Chondrocyte (in vitro differentiated cells): ENCODE measurements around the gene WIPF2. TPM values are rescaled to one million over a fixed set of nuclear protein-coding genes. Genes with fewer than 3 reads are reported as not detected.
"Not testable (repeated sequence)": the region's sequence is repeated elsewhere in the genome, so short reads cannot be mapped to it uniquely, and the experiment has no call there.

Experiments
- DNase-seq: peaks from one replicate; pipeline ENCODE4 v3.0.0; 2021; ENCODE audit warnings: mixed read lengths, low spot score
- H3K27ac Mint-ChIP-seq: one replicate; pipeline ENCODE4 v1.8.0; 2021; ENCODE audit warnings: mild to moderate bottlenecking, moderate library complexity, mixed read lengths; ENCODE audit not compliant: unreplicated experiment
- H3K27me3 Mint-ChIP-seq: 2 replicates; pipeline ENCODE4 v1.8.0; 2021; ENCODE audit warnings: low read depth, mixed read lengths
- H3K36me3 Mint-ChIP-seq: 2 replicates; pipeline ENCODE4 v1.8.0; 2021; ENCODE audit warnings: low read depth, mixed read lengths
- H3K4me1 Mint-ChIP-seq: 2 replicates; pipeline ENCODE4 v1.8.0; 2021; ENCODE audit warnings: low read depth, mild to moderate bottlenecking, mixed read lengths
- H3K4me3 Mint-ChIP-seq: one replicate; pipeline ENCODE4 v1.8.0; 2021; ENCODE audit warnings: mild to moderate bottlenecking, moderate library complexity, mixed read lengths; ENCODE audit not compliant: unreplicated experiment
- H3K9me3 Mint-ChIP-seq: 2 replicates; pipeline ENCODE4 v1.8.0; 2021; ENCODE audit warnings: low read depth, mixed read lengths
- CTCF ChIP-seq: fragments of 200-600 bp; sonication (generic); IDR thresholded peaks from 2 replicates; pipeline ENCODE4 v1.5.0; 2021; ENCODE audit warnings: antibody characterized with exemption, mild to moderate bottlenecking, moderate library complexity
- total RNA-seq: library from RNA; stranded (reverse); gene quantifications from 3 replicates; pipeline ENCODE4 v1.2.1, GENCODE V29; 2021

Gene WIPF2
- total RNA-seq, 1 donor from 2014 or later = 28.3 TPM

GRCh38 chr17:40198576-40198975 is 20.5 kb upstream of the WIPF2 start:
- H3K9me3 Mint-ChIP-seq = no peaks in the 10 kb centered on the region
- DNase-seq = no peak
- peaks cover 2% of the 10 kb centered on the region for H3K36me3 Mint-ChIP-seq
- H3K27ac Mint-ChIP-seq = no peak overlapping the region
- TF ChIP-seq CTCF = no peak
- peaks cover 4% of the 10 kb centered on the region for H3K4me1 Mint-ChIP-seq
- no peaks in the 10 kb centered on the region for H3K27me3 Mint-ChIP-seq
- no peak overlapping the region for H3K4me3 Mint-ChIP-seq

GRCh38 chr17:40203131-40203530 is 16.0 kb upstream of the WIPF2 start:
- Mint-ChIP-seq H3K9me3 (no peaks in the 10 kb centered on the region), H3K4me3 (no peak overlapping the region), H3K4me1 (peaks cover 4% of the 10 kb centered on the region), H3K36me3 (no peaks in the 10 kb centered on the region), H3K27ac (no peak overlapping the region), H3K27me3 (no peaks in the 10 kb centered on the region)
- no peak for TF ChIP-seq CTCF
- no peak for DNase-seq

DNA sequence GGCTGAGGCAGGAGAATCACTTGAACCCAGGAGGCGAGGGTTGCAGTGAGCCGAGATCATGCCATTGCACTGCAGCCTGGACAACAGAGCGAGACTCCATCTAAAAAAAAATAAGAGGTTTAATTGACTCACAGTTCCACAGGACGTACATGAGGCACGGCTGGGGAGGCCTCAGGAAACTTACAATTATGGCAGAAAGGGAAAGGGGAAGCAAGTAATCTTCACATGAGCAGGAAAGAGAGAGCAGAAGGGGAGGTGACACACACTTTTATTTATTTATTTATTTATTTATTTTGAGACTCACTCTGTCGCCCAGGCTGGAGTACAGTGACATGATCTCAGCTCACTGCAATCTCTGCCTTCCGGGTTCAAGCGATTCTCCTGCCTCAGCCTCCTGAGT is 12.9 kb upstream of the WIPF2 start:
- peaks cover 11% of the 10 kb centered on the region for H3K4me1 Mint-ChIP-seq
- not testable (repeated sequence) for H3K4me3 Mint-ChIP-seq, DNase-seq, H3K27ac Mint-ChIP-seq, H3K27me3 Mint-ChIP-seq, H3K9me3 Mint-ChIP-seq, H3K36me3 Mint-ChIP-seq

GRCh38 chr17:40209404-40210093 is 9.6 kb upstream of the WIPF2 start:
- peaks cover 7% of the 10 kb centered on the region for H3K4me1 Mint-ChIP-seq
- no peaks in the 10 kb centered on the region for H3K36me3 Mint-ChIP-seq
- H3K9me3 Mint-ChIP-seq = no peaks in the 10 kb centered on the region
- DNase-seq = no peak
- H3K27ac Mint-ChIP-seq = peak overlapping the region; percentile 39
- no peak for TF ChIP-seq CTCF
- no peak overlapping the region for H3K4me3 Mint-ChIP-seq
- H3K27me3 Mint-ChIP-seq = no peaks in the 10 kb centered on the region

- DNase-seq, H3K4me3 Mint-ChIP-seq, H3K9me3 Mint-ChIP-seq, H3K36me3 Mint-ChIP-seq, H3K27me3 Mint-ChIP-seq, H3K27ac Mint-ChIP-seq: not testable (repeated sequence)
- peaks cover 15% of the 10 kb centered on the region for H3K4me1 Mint-ChIP-seq
Observed at GRCh38 chr17:40213914-40214313, 5.2 kb upstream of the WIPF2 start.

DNA sequence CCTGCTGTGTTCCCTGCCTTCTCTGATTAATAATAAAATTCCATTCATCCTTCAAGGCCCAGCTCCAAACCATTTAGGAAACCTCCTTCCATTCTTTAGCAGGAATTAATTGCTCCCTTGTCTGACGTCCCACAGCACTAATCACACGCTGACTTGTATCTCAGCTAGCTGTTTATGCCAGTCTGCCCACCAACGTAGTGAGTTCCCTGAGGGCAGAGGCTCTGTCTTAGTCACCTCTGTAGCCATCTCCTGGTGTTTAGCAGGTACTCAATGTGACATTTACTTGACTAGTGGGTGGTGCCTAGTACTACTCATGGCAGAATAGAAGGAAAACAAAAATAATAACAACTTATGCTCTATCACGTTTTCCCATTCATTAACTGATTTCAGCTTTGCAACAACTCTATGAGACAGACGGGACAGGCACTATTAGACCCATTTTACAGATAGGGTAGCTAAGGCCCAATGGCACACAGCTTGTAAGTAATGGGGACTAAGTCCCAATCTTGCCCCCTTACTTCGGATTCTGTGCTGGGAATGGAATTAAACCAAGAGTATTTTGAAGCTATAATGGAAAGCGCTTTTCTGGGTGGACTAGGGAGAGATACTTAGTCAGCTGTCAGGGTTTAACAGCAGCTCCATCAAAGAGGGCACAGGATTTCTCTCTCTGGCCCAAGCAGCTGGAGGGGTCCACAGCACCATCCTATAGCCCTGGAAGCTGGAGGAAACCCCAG is 931 bp upstream of the WIPF2 start:
- TF ChIP-seq CTCF = no peak
- Mint-ChIP-seq H3K4me1 (peaks cover 25% of the 10 kb centered on the region), H3K27ac (peak overlapping the region; percentile 100), H3K4me3 (peak overlapping the region; percentile 90), H3K27me3 (no peaks in the 10 kb centered on the region), H3K9me3 (no peaks in the 10 kb centered on the region), H3K36me3 (no peaks in the 10 kb centered on the region)
- peak; percentile 7 for DNase-seq
